Right lobe of liver (tissue), 6 donors: ENCODE measurements around the gene ADGRE2. TPM values are rescaled to one million over a fixed set of nuclear protein-coding genes. Genes with fewer than 3 reads are reported as not detected.
"Not testable (repeated sequence)": the region's sequence is repeated elsewhere in the genome, so short reads cannot be mapped to it uniquely, and the experiment has no call there.

Experiments used
- ATAC-seq, 4 donors: fragments of 200-7000 bp; cut with Tn5 transposase; one replicate each; pipeline ENCODE4 v1.9.1; 2020; ENCODE audit warnings: mild to moderate bottlenecking in 4 of 4, moderate library complexity in 4 of 4
- DNase-seq, 3 donors: peaks; one replicate each; pipeline ENCODE4 v3.0.0-alpha.2; 2020
- H3K27ac ChIP-seq, 3 donors: fragments of 200-600 bp; one replicate each; pipeline ENCODE4 v1.8.0; 2022
- H3K27me3 ChIP-seq, 2 donors: fragments of 200-600 bp; one replicate each; pipeline ENCODE4 v1.8.0; 2022
- H3K36me3 ChIP-seq, 4 donors: fragments of 200-600 bp; sonication (generic) in 1 of 4; one replicate each; pipeline versions ENCODE4 v1.5.1 to v1.8.0; 2017 to 2022; ENCODE audit warnings: control low read depth in 1 of 4
- H3K4me1 ChIP-seq, 4 donors: fragments of 200-600 bp; sonication (generic) in 1 of 4; one replicate each; pipeline versions ENCODE4 v1.5.1 to v1.8.0; 2017 to 2022; ENCODE audit warnings: control low read depth in 1 of 4
- H3K4me3 ChIP-seq, 3 donors: fragments of 200-600 bp; one replicate each; pipeline ENCODE4 v1.8.0; 2022
- H3K9me3 ChIP-seq, 4 donors: fragments of 200-600 bp; sonication (generic) in 1 of 4; one replicate each; pipeline versions ENCODE4 v1.5.1 to v1.8.0; 2017 to 2022; ENCODE audit warnings: control low read depth in 1 of 4
- POLR2A ChIP-seq: fragments of 450-650 bp; IDR thresholded peaks from one replicate; pipeline ENCODE4 v1.6.1; 2017; ENCODE audit warnings: antibody characterized with exemption, mild to moderate bottlenecking
- WGBS: methylation state at CpG from one replicate; pipeline ENCODE4 v1.1.6; 2018; ENCODE audit warnings: low coverage, low lambda C conversion rate; ENCODE audit not compliant: insufficient coverage; ENCODE audit errors: missing lambda C conversion rate; 5-methylcytosine and 5-hydroxymethylcytosine counted together
- intact Hi-C, 2 donors: fragments of 100-400 bp; cut with DNase I; formaldehyde crosslinking; loops; one replicate each; pipeline versions ENCODE4 v1.11.2 to v1.14.1; 2022
- long read RNA-seq: library from polyadenylated mRNA; unstranded; transcript quantifications from one replicate; pipeline ENCODE4 v2.0.0, GENCODE V29; 2019
- total RNA-seq, 6 experiments: library from RNA; depleted of rRNA in 2 of 6; stranded (reverse); fragments of >200 nt in 2 of 6; fragmentation: NEBNext Ultra II Directional in 3 of 6; extraction: Animal tissue kit (Norgen Biotek cat#: 25700) in 3 of 6; gene quantifications; one replicate each; pipeline versions ENCODE4 v1.1.0 to v1.2.4, GENCODE V29; 2016 to 2023
- TF ChIP-seq, protein P1 (sequence below), 4 donors: fragments of 200-600 bp in 3 of 4; fragments of 450-650 bp in 1 of 4; IDR thresholded peaks; one replicate each; pipeline versions ENCODE4 v1.5.1 to v1.8.0; 2016 to 2022; ENCODE audit warnings: antibody characterized with exemption in 4 of 4, mild to moderate bottlenecking in 2 of 4
- donor health status: DM: no; HTN: yes; CAD: no.
- donor health status: DM: no; HTN: no; CAD: no.
- donor health status: DM: no; HTN: no; CAD: no.
- donor health status: DM: no; HTN: yes; CAD: no.
- donor health status: DM: no; HTN: yes; CAD: no.

The ADGRE2 gene
- total RNA-seq, result 1 to 10 TPM; 1.6 to 5.7 (median 1.9) TPM
- long read RNA-seq, result 0 reads

DNA sequence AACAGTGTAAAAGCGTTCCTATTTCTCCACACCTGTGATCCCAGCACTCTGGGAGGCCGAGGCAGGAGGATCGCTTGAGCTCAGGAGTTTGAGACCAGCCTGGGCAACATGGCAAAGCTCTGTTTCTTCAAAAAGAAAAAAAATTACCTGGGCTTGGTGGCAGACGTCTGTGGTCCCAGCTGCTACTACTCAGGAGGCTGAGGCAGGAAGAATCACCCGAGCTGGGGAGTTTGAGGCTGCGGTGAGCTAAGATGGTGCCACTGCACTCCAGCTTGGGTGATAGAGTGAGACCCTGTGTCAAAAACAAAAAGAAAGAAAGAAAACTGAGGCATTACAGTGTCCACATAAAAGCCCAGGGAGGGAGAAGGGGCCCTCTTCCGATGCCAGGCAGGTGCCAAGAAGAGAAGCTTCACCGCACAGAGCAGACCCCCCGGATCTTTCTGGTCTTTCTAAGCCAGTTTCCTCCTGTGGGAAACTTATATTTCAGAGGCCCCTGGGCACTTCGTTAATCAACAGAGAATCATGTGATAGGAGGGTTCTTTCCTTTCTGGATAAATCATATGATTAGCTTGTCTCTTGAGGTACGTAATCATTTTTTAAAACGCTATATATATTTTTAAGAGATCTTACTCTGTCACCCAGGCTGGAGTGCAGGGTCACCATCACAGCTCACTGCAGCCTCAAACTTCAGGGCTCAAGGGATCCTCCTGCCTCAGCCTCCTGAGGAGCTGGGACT, at the start of gene ADGRE2:
ADGRE2 (minus strand) TSS at position 451 of the 736 bp plus-strand sequence. CDS start 1,804 bp downstream, outside the sequence.
- 54% methylated on average over 12 of the region's 12 CpGs for WGBS
- H3K4me3 ChIP-seq, H3K36me3 ChIP-seq, H3K27ac ChIP-seq, ATAC-seq, intact Hi-C loops, H3K9me3 ChIP-seq, H3K27me3 ChIP-seq, H3K4me1 ChIP-seq: not testable (repeated sequence)
- DNase-seq, result peak in 2 of 3 donors; percentile 16 to 32

DNA sequence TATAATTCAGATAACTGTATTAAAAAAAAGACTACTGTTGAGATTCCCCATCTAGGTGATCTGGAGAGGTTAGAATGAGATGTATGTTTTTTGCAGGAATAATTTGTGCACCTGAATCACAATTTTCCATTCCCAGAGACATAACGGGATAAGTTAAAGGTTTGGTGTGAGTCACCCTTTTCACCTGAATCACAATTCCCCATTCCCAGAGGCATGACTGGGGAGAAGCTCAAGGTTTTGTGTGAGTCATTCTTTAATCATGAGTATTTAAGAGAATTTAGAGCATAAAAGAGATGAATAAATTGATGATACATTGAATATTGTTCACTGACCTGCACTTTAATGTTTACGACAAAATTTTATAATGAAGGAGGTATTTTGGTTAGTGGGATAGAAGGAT, 47.6 kb upstream of the ADGRE2 start:
- intact Hi-C loops, result no loop called here
- H3K36me3 ChIP-seq, result no peaks in the 10 kb centered on the region
- H3K4me3 ChIP-seq, result no peak overlapping the region
- 80% methylated on average over 2 of the region's 2 CpGs for WGBS
- no peaks in the 10 kb centered on the region for H3K4me1 ChIP-seq
- H3K27ac ChIP-seq, result no peak overlapping the region
- TF ChIP-seq, protein P1, sequence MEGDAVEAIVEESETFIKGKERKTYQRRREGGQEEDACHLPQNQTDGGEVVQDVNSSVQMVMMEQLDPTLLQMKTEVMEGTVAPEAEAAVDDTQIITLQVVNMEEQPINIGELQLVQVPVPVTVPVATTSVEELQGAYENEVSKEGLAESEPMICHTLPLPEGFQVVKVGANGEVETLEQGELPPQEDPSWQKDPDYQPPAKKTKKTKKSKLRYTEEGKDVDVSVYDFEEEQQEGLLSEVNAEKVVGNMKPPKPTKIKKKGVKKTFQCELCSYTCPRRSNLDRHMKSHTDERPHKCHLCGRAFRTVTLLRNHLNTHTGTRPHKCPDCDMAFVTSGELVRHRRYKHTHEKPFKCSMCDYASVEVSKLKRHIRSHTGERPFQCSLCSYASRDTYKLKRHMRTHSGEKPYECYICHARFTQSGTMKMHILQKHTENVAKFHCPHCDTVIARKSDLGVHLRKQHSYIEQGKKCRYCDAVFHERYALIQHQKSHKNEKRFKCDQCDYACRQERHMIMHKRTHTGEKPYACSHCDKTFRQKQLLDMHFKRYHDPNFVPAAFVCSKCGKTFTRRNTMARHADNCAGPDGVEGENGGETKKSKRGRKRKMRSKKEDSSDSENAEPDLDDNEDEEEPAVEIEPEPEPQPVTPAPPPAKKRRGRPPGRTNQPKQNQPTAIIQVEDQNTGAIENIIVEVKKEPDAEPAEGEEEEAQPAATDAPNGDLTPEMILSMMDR (IDR thresholded peaks at IDR 0.05), result no peak
- no peak for TF ChIP-seq POLR2A
- DNase-seq (no peak), ATAC-seq (no peak)
- H3K27me3 ChIP-seq, result no peaks in the 10 kb centered on the region
- no peaks in the 10 kb centered on the region for H3K9me3 ChIP-seq

DNA sequence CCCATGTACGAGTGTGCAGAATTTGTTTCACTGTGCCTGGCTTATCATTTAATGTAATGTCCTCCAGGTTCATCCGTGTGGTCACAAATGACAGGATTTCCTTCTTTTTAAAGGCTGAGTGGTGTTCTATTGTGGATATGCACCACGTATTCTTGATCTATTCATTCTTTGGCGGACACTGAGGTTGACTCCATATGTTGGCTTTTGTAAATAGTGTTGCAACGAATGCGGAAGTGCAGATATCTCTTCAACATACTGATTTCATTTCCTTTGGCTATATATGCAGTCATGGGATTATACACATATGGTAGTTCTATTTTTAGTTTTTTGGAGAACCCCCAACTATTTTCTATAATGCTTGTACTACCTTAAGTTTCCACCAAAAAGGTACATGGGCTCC, 43.6 kb upstream of the ADGRE2 start:
- no peaks in the 10 kb centered on the region for H3K27me3 ChIP-seq
- intact Hi-C loops, result no loop called here
- H3K36me3 ChIP-seq, result no peaks in the 10 kb centered on the region
- H3K4me3 ChIP-seq, result no peak overlapping the region
- WGBS, result 26% methylated on average over 6 of the region's 6 CpGs
- H3K4me1 ChIP-seq, result no peaks in the 10 kb centered on the region
- H3K9me3 ChIP-seq, result no peaks in the 10 kb centered on the region
- ATAC-seq (no peak), DNase-seq (no peak)
- H3K27ac ChIP-seq, result no peak overlapping the region
- no peak for TF ChIP-seq POLR2A
- TF ChIP-seq, protein P1 (IDR thresholded peaks at IDR 0.05), result no peak

DNA sequence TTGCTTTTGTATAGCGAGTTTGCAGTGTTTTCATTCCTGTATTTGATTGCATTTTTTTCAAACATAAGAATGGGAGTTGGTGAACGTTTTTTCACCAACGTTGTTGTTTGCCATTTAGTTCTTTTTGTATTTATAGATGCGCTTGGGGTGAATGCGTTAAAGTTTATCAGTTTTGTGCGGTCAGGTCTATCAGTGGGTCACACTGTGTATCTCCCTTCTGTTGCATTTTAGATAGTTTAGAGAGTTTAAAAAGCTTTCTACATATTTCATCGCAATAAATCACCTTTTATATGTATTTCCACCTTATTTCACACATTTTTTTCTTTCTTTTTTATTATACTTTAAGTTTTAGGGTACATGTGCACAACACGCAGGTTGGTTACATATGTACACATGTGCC, 40.2 kb upstream of the ADGRE2 start:
- TF ChIP-seq, protein P1 (IDR thresholded peaks at IDR 0.05), result no peak
- TF ChIP-seq POLR2A, result no peak
- Histone ChIP-seq H3K36me3 (no peaks in the 10 kb centered on the region), H3K4me3 (no peak overlapping the region), H3K9me3 (no peaks in the 10 kb centered on the region), H3K27ac (no peak overlapping the region), H3K4me1 (no peaks in the 10 kb centered on the region), H3K27me3 (no peaks in the 10 kb centered on the region)
- intact Hi-C loops, result no loop called here
- whole genome bisulfite sequencing, result 47% methylated on average over 8 of the region's 8 CpGs
- DNase-seq (no peak), ATAC-seq (no peak)

DNA sequence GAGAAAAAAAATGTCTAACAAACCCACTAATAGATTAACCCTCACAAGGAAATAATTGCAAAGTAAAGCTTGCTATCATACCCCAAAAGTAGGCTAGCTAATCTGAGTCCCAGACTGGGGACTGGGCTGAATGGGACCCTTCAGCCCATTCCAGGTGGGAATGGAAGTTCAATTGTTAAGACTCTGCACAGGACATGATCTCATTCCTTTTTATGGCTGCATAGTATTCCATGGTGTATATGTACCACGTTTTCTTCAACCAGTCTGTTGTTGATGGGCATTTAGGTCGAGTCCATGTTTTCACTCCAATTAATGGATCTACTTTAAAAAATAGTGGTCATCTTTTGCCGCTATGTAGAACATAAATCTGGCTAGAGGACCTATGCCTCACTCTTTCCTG, 38.7 kb upstream of the ADGRE2 start:
- intact Hi-C loops, result no loop called here
- no peak for DNase-seq
- no peaks in the 10 kb centered on the region for H3K9me3 ChIP-seq
- no peak for ATAC-seq
- no peaks in the 10 kb centered on the region for H3K27me3 ChIP-seq
- H3K36me3 ChIP-seq, result no peaks in the 10 kb centered on the region
- WGBS, result 36% methylated on average over 3 of the region's 3 CpGs
- H3K4me1 ChIP-seq, result no peaks in the 10 kb centered on the region
- no peak overlapping the region for H3K4me3 ChIP-seq
- H3K27ac ChIP-seq, result no peak overlapping the region
- TF ChIP-seq, protein P1 (IDR thresholded peaks at IDR 0.05), result no peak
- no peak for TF ChIP-seq POLR2A
